Keratinocyte (primary cell): ENCODE measurements around the gene TAGLN3. TPM values are rescaled to one million over a fixed set of nuclear protein-coding genes. Genes with fewer than 3 reads are reported as not detected.

Source experiments
- DNase-seq: peaks from one replicate; pipeline ENCODE4 v3.0.0-alpha.2; 2011; ENCODE audit warnings: low read depth, missing footprints, low spot score
- FAIRE-seq: peaks from 2 replicates; lab custom pipeline; 2011; peaks lifted over from hg19 to GRCh38; lab: Jason Lieb, UNC
- H2AFZ ChIP-seq: 2 replicates; pipeline ENCODE4 v1.6.0; 2012; ENCODE audit warnings: low read length, control low read depth, inconsistent platforms; ENCODE audit not compliant: control insufficient read depth
- H3K27ac ChIP-seq: 2 replicates; pipeline ENCODE4 v1.5.1; 2011; ENCODE audit warnings: low read length; ENCODE audit not compliant: control insufficient read depth, insufficient read depth
- H3K27me3 ChIP-seq: 3 replicates; pipeline ENCODE4 v1.6.0; 2011; ENCODE audit warnings: low read length; ENCODE audit not compliant: control insufficient read depth, insufficient read depth; ENCODE audit errors: extremely low read depth
- H3K36me3 ChIP-seq, 2 experiments: 2 replicates in 1 of 2; 3 replicates in 1 of 2; pipeline ENCODE4 v1.5.1; 2011; ENCODE audit warnings: low read length in 2 of 2, mild to moderate bottlenecking in 1 of 2; ENCODE audit not compliant: control insufficient read depth in 2 of 2, insufficient read depth in 2 of 2; ENCODE audit errors: extremely low read depth in 1 of 2
- H3K4me1 ChIP-seq: 3 replicates; pipeline ENCODE4 v1.5.1; 2011; ENCODE audit warnings: low read length; ENCODE audit not compliant: control insufficient read depth, insufficient read depth; ENCODE audit errors: extremely low read depth
- H3K4me2 ChIP-seq: 3 replicates; pipeline ENCODE4 v1.6.0; 2011; ENCODE audit warnings: low read depth, low read length; ENCODE audit not compliant: control insufficient read depth, insufficient read depth; ENCODE audit errors: extremely low read depth
- H3K4me3 ChIP-seq, 3 experiments: fragments of 200-600 bp in 1 of 3; sonication (generic) in 1 of 3; 2 replicates in 2 of 3; 3 replicates in 1 of 3; pipeline ENCODE4 v1.5.1; 2011 to 2016; ENCODE audit warnings: low read length in 3 of 3, mild to moderate bottlenecking in 3 of 3, control low read depth in 2 of 3, inconsistent platforms in 1 of 3, low read depth in 1 of 3, mixed read lengths in 1 of 3, mixed run types in 1 of 3, moderate library complexity in 1 of 3; ENCODE audit not compliant: control insufficient read depth in 2 of 3, insufficient read depth in 2 of 3; ENCODE audit errors: extremely low read depth in 1 of 3
- H3K79me2 ChIP-seq: 2 replicates; pipeline ENCODE4 v1.6.0; 2012; ENCODE audit warnings: low read length; ENCODE audit not compliant: control insufficient read depth, insufficient read depth
- H3K9ac ChIP-seq: 3 replicates; pipeline ENCODE4 v1.6.0; 2011; ENCODE audit warnings: low read length; ENCODE audit not compliant: control insufficient read depth, insufficient read depth; ENCODE audit errors: extremely low read depth
- H3K9me1 ChIP-seq: 3 replicates; pipeline ENCODE4 v1.6.0; 2011; ENCODE audit warnings: low read length; ENCODE audit not compliant: control insufficient read depth, insufficient read depth; ENCODE audit errors: extremely low read depth
- H3K9me3 ChIP-seq: 2 replicates; pipeline ENCODE4 v1.5.1; 2012; ENCODE audit warnings: low read depth, low read length; ENCODE audit not compliant: control insufficient read depth
- H4K20me1 ChIP-seq: 3 replicates; pipeline ENCODE4 v1.6.0; 2011; ENCODE audit warnings: low read length; ENCODE audit not compliant: control insufficient read depth, insufficient read depth; ENCODE audit errors: extremely low read depth
- CTCF ChIP-seq, 3 experiments: IDR thresholded peaks in 1 of 3; conservative IDR thresholded peaks in 1 of 3; optimal IDR thresholded peaks in 1 of 3; 2 replicates in 2 of 3; 3 replicates in 1 of 3; pipeline versions ENCODE3 to v1.5.1; 2011; ENCODE audit warnings: low read length in 3 of 3, mild to moderate bottlenecking in 3 of 3, moderate library complexity in 2 of 3, control low read depth in 1 of 3, inconsistent platforms in 1 of 3; ENCODE audit not compliant: insufficient read depth in 2 of 3; ENCODE audit errors: extremely low read depth in 1 of 3
- EZH2 ChIP-seq: IDR thresholded peaks from one replicate; pipeline ENCODE4 v1.6.1; 2012; ENCODE audit warnings: inconsistent platforms, mild to moderate bottlenecking, low read length, moderate library complexity
- dilution Hi-C: fragments of 300-500 bp; cut with MboI; formaldehyde crosslinking; loops from one replicate; pipeline ENCODE4 v1.7.0; 2020; ENCODE audit warnings: low sequenced_read_pairs; ENCODE audit not compliant: extremely low pct_ligation_motif_present
- polyA plus RNA-seq, 5 experiments: library from polyadenylated mRNA; depleted of rRNA in 3 of 5; stranded (reverse) in 3 of 5; stranded (forward) in 1 of 5; unstranded in 1 of 5; fragments of >200 nt; gene quantifications; 1 replicate in 1 of 5; 2 replicates in 3 of 5; 3 replicates in 1 of 5; pipeline versions ENCODE4 v1.2.1 to v1.2.3, GENCODE V29; 2011 to 2012; ENCODE audit warnings: missing spikeins in 2 of 5, low read depth in 1 of 5, low replicate concordance in 1 of 5

The TAGLN3 gene
- polyA plus RNA-seq, 1 donor (not counting 4 experiments of a cell fraction or from before 2014, with no cell fraction given), result 8.9 TPM

GRCh38 chr3:112000966-112001365, 2.2 kb downstream of the TAGLN3 start:
- H3K4me1 ChIP-seq, result peaks cover 65% of the 10 kb centered on the region
- no peak overlapping the region for H2AFZ ChIP-seq
- peaks cover 2% of the 10 kb centered on the region for H3K79me2 ChIP-seq

GRCh38 chr3:112001526-112001925, 2.8 kb downstream of the TAGLN3 start:
- dilution Hi-C loops, result no loop called here

More at GRCh38 chr3:112000966-112001365, 2.2 kb downstream of the TAGLN3 start:
- H3K9me3 ChIP-seq, result no peaks in the 10 kb centered on the region
- H3K4me2 ChIP-seq, result peak overlapping the region; percentile 77
- DNase-seq (no peak), FAIRE-seq (no peak)
- no peaks in the 10 kb centered on the region for H3K36me3 ChIP-seq
- no peak overlapping the region for H3K9ac ChIP-seq
- H4K20me1 ChIP-seq, result no peaks in the 10 kb centered on the region
- H3K27me3 ChIP-seq, result no peaks in the 10 kb centered on the region
- TF ChIP-seq EZH2, result no peak
- no peak for TF ChIP-seq CTCF (optimal IDR thresholded peaks at IDR 0.05 in 1 of 3, IDR thresholded peaks at IDR 0.05 in 1 of 3, conservative IDR thresholded peaks at IDR 0.05 in 1 of 3; ENCODE audit: extremely low read depth in 1 of 3, insufficient read depth in 2 of 3, low read length in 3 of 3)
- no peaks in the 10 kb centered on the region for H3K9me1 ChIP-seq
- H3K4me3 ChIP-seq, result no peak overlapping the region
- H3K27ac ChIP-seq, result no peak overlapping the region
- dilution Hi-C loops, result no loop called here

More at GRCh38 chr3:112001526-112001925, 2.8 kb downstream of the TAGLN3 start:
- Histone ChIP-seq H3K9ac (no peak overlapping the region), H4K20me1 (no peaks in the 10 kb centered on the region), H3K4me1 (peaks cover 65% of the 10 kb centered on the region), H3K9me3 (no peaks in the 10 kb centered on the region), H3K4me2 (no peak overlapping the region), H3K27ac (no peak overlapping the region), H2AFZ (no peak overlapping the region), H3K36me3 (no peaks in the 10 kb centered on the region), H3K9me1 (no peaks in the 10 kb centered on the region), H3K27me3 (no peaks in the 10 kb centered on the region), H3K79me2 (peaks cover 2% of the 10 kb centered on the region), H3K4me3 (no peak overlapping the region)
- FAIRE-seq (no peak), DNase-seq (no peak)
- TF ChIP-seq CTCF (optimal IDR thresholded peaks at IDR 0.05 in 1 of 3, IDR thresholded peaks at IDR 0.05 in 1 of 3, conservative IDR thresholded peaks at IDR 0.05 in 1 of 3; ENCODE audit: extremely low read depth in 1 of 3, insufficient read depth in 2 of 3, low read length in 3 of 3) (no peak), EZH2 (no peak)
